C4-2B (cell line): ENCODE measurements around the gene AUTS2.

ENCODE experiments used
- ZFX ChIP-seq: fragments of 450-650 bp; IDR thresholded peaks from 2 replicates; pipeline ENCODE4 v1.6.1; 2017
- TF ChIP-seq, protein P1 (sequence below): fragments of 450-650 bp; conservative IDR thresholded peaks from 2 replicates; pipeline ENCODE4 v1.5.1; 2017; ENCODE audit warnings: mild to moderate bottlenecking

DNA sequence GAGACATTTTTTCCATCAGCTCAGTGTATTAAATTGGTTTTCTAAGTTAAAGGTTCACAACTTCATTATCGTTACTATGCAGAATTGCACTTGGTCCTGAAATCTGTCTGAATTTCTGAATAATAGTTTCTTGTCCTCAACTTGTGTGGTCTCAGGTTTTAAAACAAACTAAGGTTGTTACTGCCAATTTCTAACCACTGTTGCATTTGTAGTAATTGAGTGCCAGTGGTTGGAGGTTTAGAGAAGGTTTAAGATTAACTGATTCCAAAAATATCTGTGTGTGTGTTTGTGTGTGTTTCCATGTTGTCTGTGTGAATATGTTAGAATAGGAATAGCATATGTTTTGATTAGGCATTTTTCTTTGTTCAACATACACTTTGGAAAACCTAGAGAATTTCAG, 395.9 kb downstream of the AUTS2 start:
- TF ChIP-seq, protein P1, sequence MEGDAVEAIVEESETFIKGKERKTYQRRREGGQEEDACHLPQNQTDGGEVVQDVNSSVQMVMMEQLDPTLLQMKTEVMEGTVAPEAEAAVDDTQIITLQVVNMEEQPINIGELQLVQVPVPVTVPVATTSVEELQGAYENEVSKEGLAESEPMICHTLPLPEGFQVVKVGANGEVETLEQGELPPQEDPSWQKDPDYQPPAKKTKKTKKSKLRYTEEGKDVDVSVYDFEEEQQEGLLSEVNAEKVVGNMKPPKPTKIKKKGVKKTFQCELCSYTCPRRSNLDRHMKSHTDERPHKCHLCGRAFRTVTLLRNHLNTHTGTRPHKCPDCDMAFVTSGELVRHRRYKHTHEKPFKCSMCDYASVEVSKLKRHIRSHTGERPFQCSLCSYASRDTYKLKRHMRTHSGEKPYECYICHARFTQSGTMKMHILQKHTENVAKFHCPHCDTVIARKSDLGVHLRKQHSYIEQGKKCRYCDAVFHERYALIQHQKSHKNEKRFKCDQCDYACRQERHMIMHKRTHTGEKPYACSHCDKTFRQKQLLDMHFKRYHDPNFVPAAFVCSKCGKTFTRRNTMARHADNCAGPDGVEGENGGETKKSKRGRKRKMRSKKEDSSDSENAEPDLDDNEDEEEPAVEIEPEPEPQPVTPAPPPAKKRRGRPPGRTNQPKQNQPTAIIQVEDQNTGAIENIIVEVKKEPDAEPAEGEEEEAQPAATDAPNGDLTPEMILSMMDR: no peak
- TF ChIP-seq ZFX: no peak
